DMS114 treated with DMSO at 0.1 percent for 48 hours (cell line): ENCODE measurements around the gene TM9SF2.

Source experiments
- DNase-seq: peaks from one replicate; lab custom pipeline; 2025; ENCODE audit not compliant: unreplicated experiment; lab: John Stamatoyannopoulos, UW

Gene TM9SF2

DNA sequence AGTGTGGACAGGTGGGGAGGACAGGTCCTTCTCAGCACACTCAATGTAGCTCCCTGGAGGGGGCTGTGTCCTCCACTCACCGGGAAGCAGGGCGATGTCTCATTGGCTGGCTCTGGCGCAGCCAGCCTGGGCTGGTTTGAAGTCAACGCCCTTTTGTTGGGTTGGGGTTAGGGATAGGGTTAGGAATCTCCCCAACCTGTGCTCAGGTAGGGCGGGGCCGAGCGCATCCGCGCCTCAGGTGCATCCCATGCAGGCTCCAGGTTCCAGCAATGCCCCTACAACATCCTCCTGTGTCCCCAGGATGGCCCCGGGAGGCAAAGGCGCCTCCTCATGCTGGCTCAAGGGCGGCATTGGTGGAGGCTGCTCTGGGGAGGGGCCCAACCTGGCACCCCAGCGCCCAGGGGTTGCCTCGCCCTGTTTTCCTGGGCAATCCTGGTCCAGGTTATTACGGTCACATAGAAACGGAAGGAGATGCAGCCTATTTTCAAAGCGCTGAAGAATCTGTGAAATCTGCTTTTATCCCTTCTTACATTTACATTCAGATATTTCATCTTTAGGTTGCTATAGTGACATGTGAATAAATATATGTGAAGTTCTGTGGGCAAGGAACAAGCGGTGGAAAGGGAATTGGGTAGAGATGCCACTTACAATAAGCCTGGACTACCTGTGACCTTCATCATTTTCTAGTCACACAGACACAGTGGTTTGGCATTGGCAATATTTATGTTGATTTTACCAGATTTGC lies 74.3 kb downstream of the TM9SF2 start:
- no peak for DNase-seq

DNA sequence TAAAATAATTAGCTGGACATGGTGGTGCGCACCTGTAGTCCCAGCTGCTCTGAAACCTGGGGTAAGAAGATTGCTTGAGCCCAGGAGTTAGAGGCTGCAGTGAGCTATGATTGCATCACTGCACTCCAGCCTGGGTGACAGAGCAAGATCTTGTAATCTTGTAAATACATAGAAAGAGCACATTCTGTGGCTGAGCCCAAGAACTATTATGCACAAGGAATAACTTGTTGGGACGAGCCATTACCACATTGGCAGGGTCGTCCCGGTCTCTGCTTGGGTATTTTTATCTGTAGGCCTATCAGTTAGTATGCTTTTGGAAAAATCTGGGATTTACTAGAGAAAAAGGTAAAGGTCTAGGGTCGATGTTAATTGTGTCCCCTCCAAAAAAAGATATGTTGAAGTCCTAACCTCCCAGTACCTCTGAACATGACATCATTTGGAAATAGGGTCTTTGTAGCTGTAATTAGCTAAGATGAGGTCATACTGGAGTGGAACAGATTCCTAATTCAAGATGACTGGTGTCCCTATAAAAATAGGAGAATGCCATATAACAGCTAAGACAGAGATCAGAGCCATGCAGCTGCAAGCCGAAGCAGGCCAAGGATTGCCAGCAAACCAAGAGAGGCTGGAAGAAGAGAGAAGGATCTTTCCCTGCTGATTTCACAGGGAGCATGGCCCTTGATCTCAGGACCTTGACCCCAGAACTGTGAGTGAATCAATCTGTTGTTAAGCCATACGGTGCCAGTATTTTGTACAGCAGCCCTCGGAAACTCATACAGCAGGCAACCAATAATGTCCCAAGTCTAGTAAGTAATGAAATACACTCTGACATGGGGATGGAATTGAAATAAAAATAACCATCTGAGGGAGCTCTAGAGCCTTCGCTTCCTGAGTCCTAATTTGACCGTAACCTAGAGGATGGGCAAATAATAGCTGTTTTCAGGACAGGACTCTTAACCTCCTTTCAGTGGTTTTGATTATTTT lies 77.0 kb downstream of the TM9SF2 start:
- DNase-seq: no peak

GRCh38 chr13:99580500-99581268 lies 79.4 kb downstream of the TM9SF2 start:
- no peak for DNase-seq

DNA sequence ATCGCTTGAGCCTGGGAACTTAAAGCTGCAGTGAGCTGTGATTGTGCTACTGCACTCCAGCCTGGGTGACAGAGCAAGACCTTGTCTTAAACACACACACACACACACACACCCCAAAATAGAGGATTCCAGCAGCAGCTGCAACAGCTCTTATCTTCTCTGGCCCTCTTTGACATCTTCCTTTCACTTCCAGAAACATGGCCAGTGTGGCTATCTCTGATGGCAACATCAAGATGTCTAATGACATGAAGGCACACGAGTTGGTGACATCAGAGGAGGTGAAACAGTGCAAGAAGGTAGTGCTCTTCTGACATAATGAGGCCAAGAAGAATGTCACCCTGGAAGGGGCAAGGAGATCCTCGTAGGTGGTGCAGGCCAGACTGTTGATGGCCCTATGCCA lies 81.2 kb downstream of the TM9SF2 start:
- no peak for DNase-seq

DNA sequence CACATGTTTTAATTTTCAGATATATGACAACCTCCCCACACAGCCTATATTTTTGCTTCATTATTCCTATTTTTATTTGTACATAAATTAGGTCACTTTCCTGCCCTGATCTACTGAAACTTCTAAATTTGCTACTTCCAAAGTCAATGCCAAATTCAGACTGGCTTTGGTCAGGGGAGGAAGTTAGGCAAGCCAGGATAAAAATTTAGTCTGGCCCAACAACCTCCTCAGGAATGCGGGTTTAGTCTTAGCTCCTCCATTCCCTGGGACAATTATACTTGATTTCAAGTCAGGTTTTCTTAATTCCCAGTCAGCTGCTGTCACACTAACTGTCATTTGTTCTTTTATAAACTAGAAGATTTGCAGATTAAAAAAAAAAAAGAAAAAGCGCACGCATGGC lies 84.3 kb downstream of the TM9SF2 start:
- DNase-seq: no peak

- DNase-seq: no peak
Measured at GRCh38 chr13:99587021-99587420, 85.7 kb downstream of the TM9SF2 start.

DNA sequence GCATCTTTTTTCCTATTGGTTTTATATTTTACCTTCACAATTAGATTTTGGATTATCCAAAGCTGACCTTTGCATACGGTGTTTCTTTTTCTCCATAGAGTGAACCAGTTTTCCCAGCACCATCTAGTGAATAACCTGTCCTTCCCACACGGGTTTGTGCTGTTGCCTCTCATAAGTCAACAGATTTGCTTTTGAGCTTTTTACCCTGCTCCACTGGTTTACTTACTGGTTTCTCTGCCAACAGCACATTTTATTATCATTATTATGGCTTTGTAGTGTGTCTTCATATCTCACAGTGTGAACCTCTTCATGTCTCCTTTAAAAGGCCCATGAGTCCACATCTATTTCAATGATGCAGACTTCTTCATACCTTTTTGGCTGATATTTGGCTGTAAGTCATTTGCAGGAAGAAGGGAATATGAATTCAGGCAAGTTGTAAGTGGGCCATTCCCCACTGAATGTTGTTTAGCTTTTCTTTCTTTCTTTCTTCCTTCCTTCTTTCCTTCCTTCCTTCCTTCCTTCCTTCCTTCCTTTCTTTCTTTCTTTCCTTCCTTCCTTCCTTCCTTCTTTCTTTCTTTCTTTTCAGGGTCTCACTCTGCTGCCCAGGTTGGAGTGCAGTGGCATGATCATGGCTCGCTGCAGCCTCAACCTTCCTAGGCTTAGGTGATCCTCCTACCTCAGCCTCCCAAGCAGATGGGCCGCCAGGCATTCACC lies 86.8 kb downstream of the TM9SF2 start:
- DNase-seq: no peak

DNA sequence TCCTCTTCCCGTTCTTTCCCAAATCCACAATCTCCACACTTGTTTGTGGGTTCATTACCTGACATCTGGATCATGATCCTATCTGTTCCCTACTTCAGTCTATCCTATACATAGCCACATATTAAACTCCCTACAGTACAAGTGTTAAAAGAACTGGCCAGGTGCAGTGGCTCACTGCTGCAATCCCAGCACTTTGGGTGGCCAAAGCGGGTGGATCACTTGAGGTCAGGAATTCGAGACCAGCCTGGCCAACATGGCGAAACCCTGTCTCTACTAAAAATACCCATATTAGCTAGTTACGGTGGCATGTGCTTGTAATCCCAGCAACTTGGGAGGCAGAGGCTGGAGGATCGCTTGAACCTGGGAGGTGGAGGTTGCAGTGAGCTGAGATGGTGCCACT lies 88.3 kb downstream of the TM9SF2 start:
- DNase-seq: no peak

- DNase-seq: no peak
Measured at GRCh38 chr13:99590519-99591011, 89.3 kb downstream of the TM9SF2 start.

- no peak for DNase-seq
Measured at GRCh38 chr13:99596180-99596579, 94.9 kb downstream of the TM9SF2 start.

DNA sequence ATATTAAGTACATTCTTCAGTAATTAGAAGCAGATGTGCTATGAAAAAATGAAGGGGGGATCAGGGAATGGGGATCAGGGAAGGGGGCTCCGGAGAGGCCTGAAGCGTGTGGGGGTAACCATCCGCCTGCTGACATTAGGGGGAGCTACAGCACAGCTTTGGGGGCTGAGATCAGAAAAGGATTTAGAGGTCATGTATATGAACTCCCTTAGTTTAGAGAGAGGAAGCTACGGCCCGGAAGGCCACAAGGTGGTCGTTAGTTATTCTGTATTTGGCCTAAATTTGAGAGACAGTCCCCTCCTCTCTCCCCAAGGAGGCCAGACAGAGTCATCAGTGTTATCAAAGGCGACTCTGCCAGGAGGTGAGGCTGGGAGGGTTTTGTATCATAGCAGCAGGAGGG lies 99.0 kb downstream of the TM9SF2 start:
- no peak for DNase-seq

- no peak for DNase-seq
Measured at GRCh38 chr13:99601535-99601934, 100.3 kb downstream of the TM9SF2 start.

- no peak for DNase-seq
Measured at GRCh38 chr13:99604636-99605035, 103.4 kb downstream of the TM9SF2 start.

DNA sequence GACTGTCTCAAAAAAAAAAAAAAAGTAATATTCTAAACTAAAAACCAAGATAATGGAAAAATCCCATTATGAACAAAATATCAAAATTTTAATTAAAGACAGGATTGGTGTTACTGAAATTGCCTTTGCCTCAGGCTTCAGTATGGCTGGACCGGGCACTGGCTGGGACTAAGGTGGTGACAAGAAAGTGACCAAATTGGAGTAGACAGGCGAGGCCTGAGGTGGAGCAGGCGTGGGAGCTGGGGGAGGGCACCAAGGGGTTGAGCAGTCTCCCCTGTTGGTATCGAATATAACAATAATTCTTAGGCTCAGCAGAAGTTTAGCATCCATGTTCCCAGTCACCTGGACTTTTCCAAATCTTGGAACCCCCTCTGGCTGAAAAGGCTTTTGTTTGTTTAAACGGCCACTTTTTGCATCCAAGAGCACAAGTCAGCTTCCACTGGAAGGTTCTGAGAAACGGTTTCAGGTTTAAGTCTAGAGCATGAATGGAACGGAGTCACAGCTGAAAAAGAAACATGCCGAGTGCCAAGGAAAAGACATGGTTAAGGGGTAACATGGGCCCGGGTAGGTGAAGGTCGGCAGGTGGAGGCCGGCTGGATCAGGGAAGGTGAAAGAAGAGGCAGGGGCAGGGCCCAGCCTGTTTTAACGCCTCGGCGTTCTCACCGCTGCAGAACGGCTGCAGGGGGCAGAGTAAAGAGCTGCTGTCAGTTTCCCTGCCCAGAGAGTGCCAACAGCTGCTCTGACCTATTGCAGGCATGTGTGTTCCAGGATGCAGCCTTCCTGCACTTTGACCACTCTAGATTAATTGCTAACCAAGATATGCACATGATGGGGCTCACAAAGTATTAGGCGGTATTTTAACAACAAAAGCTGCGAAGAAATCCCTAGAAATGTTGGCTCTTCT lies 104.4 kb downstream of the TM9SF2 start:
- no peak for DNase-seq

- DNase-seq: peak; percentile 27
Measured at GRCh38 chr13:99606324-99607066, 105.2 kb downstream of the TM9SF2 start, which contains the start of gene CLYBL. Gene CLYBL, plus strand, starts transcription at chr13:99606690.

DNA sequence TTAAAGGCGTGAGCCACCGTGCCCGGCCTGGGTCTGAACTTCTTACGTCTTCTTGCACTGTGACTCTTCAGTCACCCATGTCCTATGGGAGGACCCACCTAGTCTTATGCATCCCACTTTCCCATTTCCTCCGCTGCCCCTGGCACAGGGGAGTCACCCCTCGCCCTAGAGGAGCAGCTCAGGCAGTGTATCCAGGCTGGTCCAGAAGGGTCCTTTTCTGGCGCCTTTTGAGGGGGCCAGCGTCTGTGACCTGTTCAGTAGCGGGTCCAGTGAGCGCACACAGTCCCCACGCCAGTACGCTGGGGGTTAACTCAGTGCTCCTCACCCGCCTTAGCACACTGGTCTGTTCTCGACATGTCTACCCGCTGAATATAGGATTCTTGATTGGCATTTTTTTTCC lies 107.1 kb downstream of the TM9SF2 start:
- no peak for DNase-seq

DNA sequence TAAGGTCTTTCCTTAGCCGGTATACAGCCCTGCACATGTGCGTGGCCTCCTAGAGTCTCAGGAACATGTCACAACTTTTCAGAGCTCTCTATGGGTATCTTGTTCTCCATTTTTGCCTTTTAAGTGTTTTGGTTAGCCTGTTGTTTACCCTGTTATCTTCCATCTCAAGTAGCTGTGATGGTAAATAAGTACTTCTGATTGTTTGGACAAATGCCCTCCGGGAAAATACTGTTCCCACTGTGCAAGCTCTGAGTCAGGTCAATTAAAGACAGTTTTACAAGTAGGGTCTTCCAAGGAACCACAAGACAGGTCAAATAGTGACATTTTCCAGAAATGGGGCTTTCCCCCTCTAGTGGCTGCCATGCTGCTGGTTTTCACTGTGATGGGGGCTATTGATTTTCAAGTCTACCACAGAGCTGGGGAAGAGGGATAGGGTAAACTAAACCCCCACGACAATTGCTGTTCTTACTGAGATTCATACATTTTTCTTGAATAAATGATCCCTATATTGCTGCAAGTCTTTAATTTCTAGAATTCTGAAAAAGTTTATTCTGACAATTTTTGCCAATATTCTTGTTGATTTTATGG lies 109.5 kb downstream of the TM9SF2 start:
- DNase-seq: no peak
